ENCODE data around the gene B9D1. TPM values are rescaled to one million over a fixed set of nuclear protein-coding genes. Genes with fewer than 3 reads are reported as not detected.
A peak's percentile ranks its signal among the peaks of the same experiment; 100 is the strongest.

B9D1 gene
- total RNA-seq, 2 donors from 2014 or later, result 4.5 to 7.5 TPM

- DNase-seq (ENCODE audit: low spot score in 2 of 2), result no peak
- no peak overlapping the region for H3K27ac Mint-ChIP-seq
- H3K9me3 Mint-ChIP-seq, result no peaks in the 10 kb centered on the region
- ATAC-seq, result no peak
- no peaks in the 10 kb centered on the region for H3K36me3 Mint-ChIP-seq
Observed at GRCh38 chr17:19397556-19398041, 35.1 kb upstream of the B9D1 start.

GRCh38 chr17:19392303-19392702, 29.8 kb upstream of the B9D1 start:
- H3K36me3 Mint-ChIP-seq, result no peaks in the 10 kb centered on the region
- H3K9me3 Mint-ChIP-seq, result no peaks in the 10 kb centered on the region
- H3K27ac Mint-ChIP-seq, result no peak overlapping the region
- no peak for ATAC-seq
- no peak for DNase-seq (ENCODE audit: low spot score in 2 of 2)

GRCh38 chr17:19391432-19391831, 28.9 kb upstream of the B9D1 start:
- H3K36me3 Mint-ChIP-seq, result no peaks in the 10 kb centered on the region
- H3K27ac Mint-ChIP-seq, result no peak overlapping the region
- ATAC-seq, result no peak
- DNase-seq (ENCODE audit: low spot score in 2 of 2), result no peak
- no peaks in the 10 kb centered on the region for H3K9me3 Mint-ChIP-seq

- H3K9me3 Mint-ChIP-seq, result no peaks in the 10 kb centered on the region
- H3K36me3 Mint-ChIP-seq, result no peaks in the 10 kb centered on the region
- ATAC-seq, result no peak
- no peak overlapping the region for H3K27ac Mint-ChIP-seq
- no peak for DNase-seq (ENCODE audit: low spot score in 2 of 2)
Observed at GRCh38 chr17:19390951-19391350, 28.4 kb upstream of the B9D1 start.

- H3K36me3 Mint-ChIP-seq, result no peaks in the 10 kb centered on the region
- ATAC-seq, result no peak
Observed at GRCh38 chr17:19388791-19389785, 26.6 kb upstream of the B9D1 start.

GRCh38 chr17:19387921-19388521, 25.5 kb upstream of the B9D1 start:
- no peak for DNase-seq (ENCODE audit: low spot score in 2 of 2)
- ATAC-seq, result no peak
- Mint-ChIP-seq H3K36me3 (no peaks in the 10 kb centered on the region), H3K9me3 (no peaks in the 10 kb centered on the region), H3K27ac (no peak overlapping the region)

More at GRCh38 chr17:19388791-19389785, 26.6 kb upstream of the B9D1 start:
- no peak overlapping the region for H3K27ac Mint-ChIP-seq
- H3K9me3 Mint-ChIP-seq, result no peaks in the 10 kb centered on the region
- no peak for DNase-seq (ENCODE audit: low spot score in 2 of 2)

- no peak for DNase-seq (ENCODE audit: low spot score in 2 of 2)
- H3K9me3 Mint-ChIP-seq, result no peaks in the 10 kb centered on the region
- no peaks in the 10 kb centered on the region for H3K36me3 Mint-ChIP-seq
- no peak for ATAC-seq
- H3K27ac Mint-ChIP-seq, result no peak within 1 kb of the TSS
Observed at GRCh38 chr17:19386974-19387920, 24.7 kb upstream of the B9D1 start, which contains the start of gene MFAP4. Gene MFAP4, minus strand, starts transcription at chr17:19387190. Its CDS starts 35 bp downstream, at chr17:19387155.

- no peak for DNase-seq (ENCODE audit: low spot score in 2 of 2)
Observed at GRCh38 chr17:19386051-19386929, 23.8 kb upstream of the B9D1 start.

GRCh38 chr17:19385521-19385983, 23.0 kb upstream of the B9D1 start:
- DNase-seq (ENCODE audit: low spot score in 2 of 2) (no peak), ATAC-seq (no peak)
- Mint-ChIP-seq H3K9me3 (no peaks in the 10 kb centered on the region), H3K36me3 (peaks cover 5 to 9% of the 10 kb centered on the region in 2 donors), H3K27ac (no peak overlapping the region)

More at GRCh38 chr17:19386051-19386929, 23.8 kb upstream of the B9D1 start:
- Mint-ChIP-seq H3K27ac (no peak overlapping the region), H3K36me3 (peaks cover 1 to 2% of the 10 kb centered on the region in 2 donors), H3K9me3 (no peaks in the 10 kb centered on the region)
- ATAC-seq, result peak; percentile 28 to 66

GRCh38 chr17:19384723-19385391, 22.3 kb upstream of the B9D1 start:
- Mint-ChIP-seq H3K9me3 (no peaks in the 10 kb centered on the region), H3K27ac (no peak overlapping the region), H3K36me3 (peaks cover 5 to 13% of the 10 kb centered on the region in 2 donors)
- no peak for ATAC-seq
- no peak for DNase-seq (ENCODE audit: low spot score in 2 of 2)

GRCh38 chr17:19383681-19384470, 21.4 kb upstream of the B9D1 start:
- H3K27ac Mint-ChIP-seq, result no peak overlapping the region
- H3K36me3 Mint-ChIP-seq, result peaks cover 5 to 21% of the 10 kb centered on the region in 2 donors
- DNase-seq (ENCODE audit: low spot score in 2 of 2), result no peak
- no peak for ATAC-seq
- H3K9me3 Mint-ChIP-seq, result no peaks in the 10 kb centered on the region

GRCh38 chr17:19382531-19383444, 20.3 kb upstream of the B9D1 start:
- peak in 1 of 2 donors; percentile 35 for DNase-seq (ENCODE audit: low spot score in 2 of 2)
- ATAC-seq, result no peak
- H3K36me3 Mint-ChIP-seq, result peaks cover 5 to 21% of the 10 kb centered on the region in 2 donors
- no peak overlapping the region for H3K27ac Mint-ChIP-seq
- no peaks in the 10 kb centered on the region for H3K9me3 Mint-ChIP-seq

GRCh38 chr17:19381741-19382444, 19.4 kb upstream of the B9D1 start:
- H3K36me3 Mint-ChIP-seq, result peaks cover 5 to 21% of the 10 kb centered on the region in 2 donors
- H3K27ac Mint-ChIP-seq, result no peak overlapping the region
- H3K9me3 Mint-ChIP-seq, result no peaks in the 10 kb centered on the region
- DNase-seq (ENCODE audit: low spot score in 2 of 2) (peak in 1 of 2 donors; percentile 49), ATAC-seq (no peak)
